ENCODE results near the gene VSTM5.

Gene VSTM5

GRCh38 chr11:93849751-93850593 is 446 bp downstream of the VSTM5 start:
- no peak for DNase-seq (ENCODE audit: low spot score)
- Mint-ChIP-seq H3K27ac (no peak overlapping the region), H3K4me1 (ENCODE audit: low read depth) (no peaks in the 10 kb centered on the region), H3K4me3 (no peak overlapping the region), H3K36me3 (ENCODE audit: low read depth) (no peaks in the 10 kb centered on the region), H3K9me3 (no peaks in the 10 kb centered on the region), H3K27me3 (ENCODE audit: low read depth) (peaks cover 26% of the 10 kb centered on the region)

- Mint-ChIP-seq H3K27me3 (ENCODE audit: low read depth) (peaks cover 26% of the 10 kb centered on the region), H3K9me3 (no peaks in the 10 kb centered on the region), H3K4me3 (no peak overlapping the region)
These were observed 1.2 kb downstream of the VSTM5 start for GRCh38 chr11:93849201-93849600.

GRCh38 chr11:93846411-93846810 is 4.0 kb downstream of the VSTM5 start:
- H3K27ac Mint-ChIP-seq = no peak overlapping the region
- H3K9me3 Mint-ChIP-seq = no peaks in the 10 kb centered on the region
- no peak for DNase-seq (ENCODE audit: low spot score)
- no peak overlapping the region for H3K4me3 Mint-ChIP-seq
- H3K27me3 Mint-ChIP-seq (ENCODE audit: low read depth) = peaks cover 12% of the 10 kb centered on the region
- no peaks in the 10 kb centered on the region for H3K36me3 Mint-ChIP-seq (ENCODE audit: low read depth)
- no peaks in the 10 kb centered on the region for H3K4me1 Mint-ChIP-seq (ENCODE audit: low read depth)

More at GRCh38 chr11:93849201-93849600, 1.2 kb downstream of the VSTM5 start:
- Mint-ChIP-seq H3K4me1 (ENCODE audit: low read depth) (no peaks in the 10 kb centered on the region), H3K27ac (no peak overlapping the region), H3K36me3 (ENCODE audit: low read depth) (no peaks in the 10 kb centered on the region)
- DNase-seq (ENCODE audit: low spot score) = no peak

GRCh38 chr11:93845181-93846092 is 5.0 kb downstream of the VSTM5 start:
- H3K4me1 Mint-ChIP-seq (ENCODE audit: low read depth) = no peaks in the 10 kb centered on the region
- H3K36me3 Mint-ChIP-seq (ENCODE audit: low read depth) = no peaks in the 10 kb centered on the region
- no peak overlapping the region for H3K4me3 Mint-ChIP-seq
- no peak for DNase-seq (ENCODE audit: low spot score)
- H3K27ac Mint-ChIP-seq = no peak overlapping the region
- H3K27me3 Mint-ChIP-seq (ENCODE audit: low read depth) = peaks cover 7% of the 10 kb centered on the region
- no peaks in the 10 kb centered on the region for H3K9me3 Mint-ChIP-seq

GRCh38 chr11:93844568-93844967 is 5.8 kb downstream of the VSTM5 start:
- H3K9me3 Mint-ChIP-seq = no peaks in the 10 kb centered on the region
- no peaks in the 10 kb centered on the region for H3K4me1 Mint-ChIP-seq (ENCODE audit: low read depth)
- no peak overlapping the region for H3K27ac Mint-ChIP-seq
- H3K27me3 Mint-ChIP-seq (ENCODE audit: low read depth) = peaks cover 4% of the 10 kb centered on the region
- no peak overlapping the region for H3K4me3 Mint-ChIP-seq
- no peak for DNase-seq (ENCODE audit: low spot score)
- H3K36me3 Mint-ChIP-seq (ENCODE audit: low read depth) = no peaks in the 10 kb centered on the region

- no peak overlapping the region for H3K27ac Mint-ChIP-seq
- DNase-seq (ENCODE audit: low spot score) = no peak
- H3K27me3 Mint-ChIP-seq (ENCODE audit: low read depth) = no peaks in the 10 kb centered on the region
- no peak overlapping the region for H3K4me3 Mint-ChIP-seq
- H3K36me3 Mint-ChIP-seq (ENCODE audit: low read depth) = no peaks in the 10 kb centered on the region
- no peaks in the 10 kb centered on the region for H3K9me3 Mint-ChIP-seq
- H3K4me1 Mint-ChIP-seq (ENCODE audit: low read depth) = no peaks in the 10 kb centered on the region
These were observed 6.5 kb downstream of the VSTM5 start for GRCh38 chr11:93843906-93844305.

GRCh38 chr11:93842461-93842860 is 8.0 kb downstream of the VSTM5 start:
- H3K36me3 Mint-ChIP-seq (ENCODE audit: low read depth) = no peaks in the 10 kb centered on the region
- H3K9me3 Mint-ChIP-seq = no peaks in the 10 kb centered on the region
- no peaks in the 10 kb centered on the region for H3K27me3 Mint-ChIP-seq (ENCODE audit: low read depth)
- H3K4me1 Mint-ChIP-seq (ENCODE audit: low read depth) = no peaks in the 10 kb centered on the region
- no peak overlapping the region for H3K4me3 Mint-ChIP-seq
- H3K27ac Mint-ChIP-seq = no peak overlapping the region
- no peak for DNase-seq (ENCODE audit: low spot score)

GRCh38 chr11:93842034-93842433 is 8.4 kb downstream of the VSTM5 start:
- Mint-ChIP-seq H3K27ac (no peak overlapping the region), H3K4me3 (no peak overlapping the region), H3K36me3 (ENCODE audit: low read depth) (no peaks in the 10 kb centered on the region), H3K9me3 (no peaks in the 10 kb centered on the region), H3K4me1 (ENCODE audit: low read depth) (no peaks in the 10 kb centered on the region), H3K27me3 (ENCODE audit: low read depth) (no peaks in the 10 kb centered on the region)
- DNase-seq (ENCODE audit: low spot score) = no peak

- Mint-ChIP-seq H3K27me3 (ENCODE audit: low read depth) (no peaks in the 10 kb centered on the region), H3K27ac (no peak overlapping the region)
These were observed 9.0 kb downstream of the VSTM5 start for GRCh38 chr11:93841446-93841845.

GRCh38 chr11:93840981-93841380 is 9.4 kb downstream of the VSTM5 start:
- no peaks in the 10 kb centered on the region for H3K4me1 Mint-ChIP-seq (ENCODE audit: low read depth)
- no peak overlapping the region for H3K27ac Mint-ChIP-seq
- H3K9me3 Mint-ChIP-seq = no peaks in the 10 kb centered on the region
- H3K4me3 Mint-ChIP-seq = no peak overlapping the region
- no peaks in the 10 kb centered on the region for H3K27me3 Mint-ChIP-seq (ENCODE audit: low read depth)
- H3K36me3 Mint-ChIP-seq (ENCODE audit: low read depth) = no peaks in the 10 kb centered on the region
- DNase-seq (ENCODE audit: low spot score) = no peak

More at GRCh38 chr11:93841446-93841845, 9.0 kb downstream of the VSTM5 start:
- no peaks in the 10 kb centered on the region for H3K36me3 Mint-ChIP-seq (ENCODE audit: low read depth)
- no peaks in the 10 kb centered on the region for H3K4me1 Mint-ChIP-seq (ENCODE audit: low read depth)
- no peak for DNase-seq (ENCODE audit: low spot score)
- H3K9me3 Mint-ChIP-seq = no peaks in the 10 kb centered on the region
- no peak overlapping the region for H3K4me3 Mint-ChIP-seq

GRCh38 chr11:93840180-93840579 is 10.2 kb downstream of the VSTM5 start:
- no peak for DNase-seq (ENCODE audit: low spot score)
- H3K27ac Mint-ChIP-seq = no peak overlapping the region
- H3K27me3 Mint-ChIP-seq (ENCODE audit: low read depth) = no peaks in the 10 kb centered on the region
- no peaks in the 10 kb centered on the region for H3K36me3 Mint-ChIP-seq (ENCODE audit: low read depth)
- H3K9me3 Mint-ChIP-seq = no peaks in the 10 kb centered on the region
- H3K4me3 Mint-ChIP-seq = no peak overlapping the region
- H3K4me1 Mint-ChIP-seq (ENCODE audit: low read depth) = no peaks in the 10 kb centered on the region

GRCh38 chr11:93838967-93839366 is 11.5 kb downstream of the VSTM5 start:
- no peak overlapping the region for H3K4me3 Mint-ChIP-seq
- no peaks in the 10 kb centered on the region for H3K4me1 Mint-ChIP-seq (ENCODE audit: low read depth)
- no peaks in the 10 kb centered on the region for H3K9me3 Mint-ChIP-seq
- peaks cover 1% of the 10 kb centered on the region for H3K27me3 Mint-ChIP-seq (ENCODE audit: low read depth)
- DNase-seq (ENCODE audit: low spot score) = no peak
- H3K27ac Mint-ChIP-seq = no peak overlapping the region
- H3K36me3 Mint-ChIP-seq (ENCODE audit: low read depth) = no peaks in the 10 kb centered on the region

- no peak overlapping the region for H3K4me3 Mint-ChIP-seq
- H3K4me1 Mint-ChIP-seq (ENCODE audit: low read depth) = no peaks in the 10 kb centered on the region
- peaks cover 3% of the 10 kb centered on the region for H3K27me3 Mint-ChIP-seq (ENCODE audit: low read depth)
- H3K9me3 Mint-ChIP-seq = no peaks in the 10 kb centered on the region
- no peaks in the 10 kb centered on the region for H3K36me3 Mint-ChIP-seq (ENCODE audit: low read depth)
- no peak for DNase-seq (ENCODE audit: low spot score)
- H3K27ac Mint-ChIP-seq = no peak overlapping the region
These were observed 17.6 kb downstream of the VSTM5 start for GRCh38 chr11:93832780-93833179.
